SJCRH30 (cell line): ENCODE data around the gene MT1B. TPM values are rescaled to one million over a fixed set of nuclear protein-coding genes. Genes with fewer than 3 reads are reported as not detected.

Source experiments
- DNase-seq, 2 experiments: peaks; one replicate each; pipeline ENCODE4 v3.0.0-alpha.2; 2015 to 2020
- H3K27ac ChIP-seq: fragments of 250-450 bp; sonication (Bioruptor Pico); 2 replicates; pipeline ENCODE4 v1.5.1; 2020; ENCODE audit warnings: mild to moderate bottlenecking, moderate library complexity
- H3K27me3 ChIP-seq: fragments of 250-450 bp; sonication (Bioruptor Pico); 2 replicates; pipeline ENCODE4 v1.5.1; 2020; ENCODE audit warnings: mild to moderate bottlenecking, moderate library complexity
- H3K36me3 ChIP-seq: fragments of 250-450 bp; sonication (Bioruptor Pico); 2 replicates; pipeline ENCODE4 v1.5.1; 2020; ENCODE audit warnings: mild to moderate bottlenecking, moderate library complexity
- H3K4me1 ChIP-seq: fragments of 250-450 bp; sonication (Bioruptor Pico); 2 replicates; pipeline ENCODE4 v1.5.1; 2020; ENCODE audit warnings: mild to moderate bottlenecking, moderate library complexity
- H3K4me3 ChIP-seq: fragments of 250-450 bp; sonication (Bioruptor Pico); 2 replicates; pipeline ENCODE4 v1.5.1; 2020; ENCODE audit warnings: mild to moderate bottlenecking, moderate library complexity
- H3K9me3 ChIP-seq: fragments of 250-450 bp; sonication (Bioruptor Pico); replicated peaks from 2 replicates; pipeline ENCODE4 v1.5.1; 2020; ENCODE audit warnings: mild to moderate bottlenecking, moderate library complexity
- total RNA-seq: library from RNA; depleted of rRNA; stranded (reverse); fragments of >200 nt; shearing (Covaris generic); gene quantifications from 2 replicates; pipeline ENCODE4 v1.2.3, GENCODE V29; 2014

The MT1B gene
- total RNA-seq, 1 experiment from 2014 or later = not detected

DNA sequence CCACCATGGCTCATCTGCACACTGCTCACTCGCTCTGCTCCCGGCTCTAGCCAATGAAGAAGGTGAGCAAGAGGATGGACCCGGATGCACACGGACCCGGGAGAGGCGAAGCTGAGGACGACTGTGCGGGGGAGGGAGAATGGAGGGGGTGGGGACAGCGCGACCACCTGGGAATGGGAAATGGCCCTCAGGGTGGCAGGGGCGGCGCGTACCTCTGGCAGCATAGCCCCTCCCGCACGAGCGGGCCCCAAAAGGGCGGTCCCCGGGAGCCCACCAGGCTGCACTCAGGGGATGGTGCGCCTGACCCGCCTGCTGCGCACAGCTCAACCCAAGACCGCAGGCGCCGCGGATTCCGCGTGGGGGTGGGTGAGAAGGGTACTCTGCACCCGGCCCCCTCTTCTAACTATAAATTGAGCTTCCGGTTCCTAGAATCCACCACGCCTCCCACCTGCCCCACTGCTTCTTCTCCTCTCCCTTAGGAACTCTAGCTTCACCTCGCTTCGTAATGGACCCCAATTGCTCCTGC, 24.1 kb downstream of the MT1B start:
- Histone ChIP-seq H3K36me3 (no peaks in the 10 kb centered on the region), H3K4me1 (no peaks in the 10 kb centered on the region), H3K9me3 (no peaks in the 10 kb centered on the region), H3K4me3 (no peak overlapping the region), H3K27me3 (peaks cover 18% of the 10 kb centered on the region), H3K27ac (no peak overlapping the region)
- no peak for DNase-seq

DNA sequence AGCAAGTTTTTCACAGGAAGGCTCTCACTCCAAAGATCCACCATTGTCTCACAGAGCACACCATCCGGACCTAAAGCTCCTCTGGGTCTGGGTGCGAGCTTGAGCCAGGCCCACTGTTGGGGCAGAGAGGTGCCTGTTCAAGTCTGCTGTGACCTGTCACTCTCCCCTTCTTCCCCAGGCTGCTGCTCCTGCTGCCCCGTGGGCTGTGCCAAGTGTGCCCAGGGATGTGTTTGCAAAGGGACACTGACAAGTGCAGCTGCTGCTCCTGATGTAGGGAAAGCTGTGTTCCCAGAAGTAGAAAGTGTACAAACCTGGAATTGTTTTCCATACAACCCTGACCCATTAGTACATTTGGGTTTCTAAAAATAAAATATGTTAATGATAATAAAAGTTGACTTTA, 25.8 kb downstream of the MT1B start:
- Histone ChIP-seq H3K27me3 (peaks cover 16% of the 10 kb centered on the region), H3K9me3 (no peaks in the 10 kb centered on the region), H3K27ac (no peak overlapping the region), H3K4me3 (no peak overlapping the region), H3K4me1 (no peaks in the 10 kb centered on the region), H3K36me3 (no peaks in the 10 kb centered on the region)
- no peak for DNase-seq

DNA sequence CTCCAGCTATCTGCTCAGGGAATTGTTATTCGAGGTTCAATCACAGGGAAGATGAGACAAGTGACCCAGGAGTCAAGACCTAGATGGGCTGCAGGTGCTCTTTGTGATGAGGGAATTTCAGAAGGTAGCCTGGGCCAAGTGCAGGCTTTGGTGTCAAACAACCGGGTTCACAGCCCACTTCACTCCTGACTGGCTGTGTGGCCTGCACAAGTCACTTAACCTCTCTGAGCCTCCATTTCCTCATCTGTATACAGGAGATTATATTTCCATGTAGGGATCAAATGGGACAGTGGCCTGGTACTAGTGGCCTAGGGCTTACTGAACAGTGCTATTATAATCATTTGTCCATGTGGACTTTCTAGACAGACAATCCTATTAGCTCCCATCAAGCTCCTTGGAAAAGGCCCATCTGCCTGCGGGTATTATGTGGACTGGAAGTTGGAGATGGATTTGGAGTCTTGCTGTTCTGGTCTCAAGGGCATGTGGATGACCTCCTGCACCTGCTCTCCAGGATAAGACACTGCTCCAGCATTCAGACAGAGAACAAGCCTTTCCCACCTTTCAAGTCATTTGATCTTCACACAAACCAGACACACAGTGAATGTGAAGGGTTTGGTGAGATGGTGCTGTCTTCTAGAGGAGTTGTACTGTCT, 27.5 kb downstream of the MT1B start:
- no peak overlapping the region for H3K27ac ChIP-seq

DNA sequence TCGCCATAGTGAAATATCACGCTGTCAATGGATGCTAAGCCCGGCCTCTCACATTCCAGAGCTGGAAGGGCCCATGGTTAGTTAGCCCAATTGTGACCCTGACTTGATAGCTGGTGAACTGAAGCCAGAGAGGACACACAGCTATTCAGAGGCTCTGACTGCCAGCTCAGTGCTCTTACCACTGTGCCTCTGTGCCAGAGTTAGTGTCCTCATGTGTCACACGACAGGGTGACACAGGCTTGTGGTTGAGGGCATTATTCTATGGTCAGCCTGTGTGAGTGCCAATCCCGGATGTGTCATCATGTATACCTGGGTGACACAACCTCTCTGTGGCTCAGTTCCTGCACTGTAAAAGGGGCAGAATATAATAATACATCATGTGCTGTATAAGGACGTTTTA, 28.1 kb downstream of the MT1B start:
- H3K27ac ChIP-seq = no peak overlapping the region
- no peak for DNase-seq
- H3K4me3 ChIP-seq = no peak overlapping the region
- H3K4me1 ChIP-seq = peaks cover 8% of the 10 kb centered on the region
- no peaks in the 10 kb centered on the region for H3K36me3 ChIP-seq
- no peaks in the 10 kb centered on the region for H3K9me3 ChIP-seq
- H3K27me3 ChIP-seq = 0 out of 2 replicates have a peak, but pooled peaks cover 5% of the 10 kb centered on the region

More for the DNA sequence above, 27.5 kb downstream of the MT1B start:
- Histone ChIP-seq H3K9me3 (no peaks in the 10 kb centered on the region), H3K36me3 (no peaks in the 10 kb centered on the region), H3K27me3 (peaks cover 8% of the 10 kb centered on the region; the same call in 1 of the 2 replicates), H3K4me1 (peaks cover 8% of the 10 kb centered on the region), H3K4me3 (no peak overlapping the region)
- no peak for DNase-seq

DNA sequence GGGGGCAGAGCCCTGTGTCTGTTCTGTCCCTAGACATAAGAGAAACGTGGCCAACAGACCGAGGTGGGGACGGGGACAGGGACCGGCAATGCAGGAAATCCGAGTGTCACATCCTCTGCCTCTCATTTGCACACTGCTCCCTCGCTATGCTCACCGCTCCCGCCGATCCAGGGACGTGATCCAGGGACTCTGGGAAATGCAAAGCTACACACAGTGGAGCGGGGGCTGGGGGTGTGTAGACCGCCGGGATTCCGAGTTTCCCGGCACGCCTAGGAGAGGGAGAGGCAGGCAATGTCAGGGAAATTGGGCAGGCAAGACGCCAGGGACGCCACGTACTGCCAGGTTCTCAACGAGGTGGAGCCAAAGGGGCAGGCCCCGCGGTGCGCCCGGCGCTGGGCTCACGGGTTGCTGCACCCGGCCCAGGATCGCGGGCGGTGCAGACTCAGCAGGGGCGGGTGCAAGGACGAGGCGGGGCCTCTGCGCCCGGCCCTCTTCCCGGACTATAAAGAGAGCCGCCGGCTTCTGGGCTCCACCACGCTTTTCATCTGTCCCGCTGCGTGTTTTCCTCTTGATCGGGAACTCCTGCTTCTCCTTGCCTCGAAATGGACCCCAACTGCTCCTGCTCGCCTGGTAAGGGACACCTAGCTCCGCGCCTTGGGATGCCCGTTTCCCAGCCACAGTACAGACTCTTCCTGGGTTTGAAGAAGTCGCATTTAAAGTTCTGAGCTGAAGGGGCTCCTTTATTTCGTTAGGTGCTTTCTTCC, 30.4 kb downstream of the MT1B start, which contains the start of gene MT1X:
Gene MT1X, plus strand, starts transcription at position 532 of the 764 bp plus-strand sequence. Its CDS starts 71 bp downstream, at position 603.
- peaks cover 8% of the 10 kb centered on the region for H3K4me1 ChIP-seq
- H3K27ac ChIP-seq = peak within 1 kb of the TSS; percentile 35
- no peaks in the 10 kb centered on the region for H3K27me3 ChIP-seq
- H3K36me3 ChIP-seq = no peaks in the 10 kb centered on the region
- peak within 1 kb of the TSS; percentile 70 for H3K4me3 ChIP-seq
- peak; percentile 86 to 95 for DNase-seq
- no peaks in the 10 kb centered on the region for H3K9me3 ChIP-seq

DNA sequence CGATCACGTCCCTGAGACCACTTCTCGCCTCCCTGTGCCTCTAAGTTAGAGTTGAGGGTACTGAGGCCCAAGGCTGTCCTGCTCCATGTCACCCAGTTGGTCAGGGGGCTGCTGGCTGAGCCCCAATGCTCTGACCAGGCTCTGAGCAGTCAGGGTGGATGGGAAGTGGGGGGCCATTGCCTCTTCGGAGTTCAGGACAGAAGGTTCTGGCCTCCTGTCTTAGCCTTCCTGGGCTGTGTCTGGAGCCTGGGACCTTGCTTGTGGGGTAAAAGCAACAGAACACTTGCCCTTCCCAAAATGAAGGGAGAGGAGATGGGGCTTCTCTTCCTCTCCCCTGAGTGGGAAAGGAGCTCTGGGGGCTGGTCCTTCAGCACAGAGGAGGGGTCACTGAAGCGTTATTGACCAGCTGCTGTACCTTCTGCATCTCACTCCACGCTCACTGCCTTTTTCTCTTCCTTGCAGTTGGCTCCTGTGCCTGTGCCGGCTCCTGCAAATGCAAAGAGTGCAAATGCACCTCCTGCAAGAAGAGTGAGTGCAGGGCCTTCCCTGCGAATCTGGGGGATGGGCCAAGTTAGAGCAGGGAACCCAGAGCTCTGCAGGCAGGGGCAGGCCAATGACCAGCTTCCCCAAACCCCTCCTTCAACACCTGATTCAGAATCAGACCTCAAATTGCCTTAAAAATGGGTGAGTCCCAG, 31.2 kb downstream of the MT1B start:
- Histone ChIP-seq H3K27me3 (no peaks in the 10 kb centered on the region), H3K9me3 (no peaks in the 10 kb centered on the region), H3K4me1 (peaks cover 8% of the 10 kb centered on the region), H3K36me3 (no peaks in the 10 kb centered on the region), H3K4me3 (peak overlapping the region; percentile 70), H3K27ac (peak overlapping the region; percentile 35)
- DNase-seq = no peak

DNA sequence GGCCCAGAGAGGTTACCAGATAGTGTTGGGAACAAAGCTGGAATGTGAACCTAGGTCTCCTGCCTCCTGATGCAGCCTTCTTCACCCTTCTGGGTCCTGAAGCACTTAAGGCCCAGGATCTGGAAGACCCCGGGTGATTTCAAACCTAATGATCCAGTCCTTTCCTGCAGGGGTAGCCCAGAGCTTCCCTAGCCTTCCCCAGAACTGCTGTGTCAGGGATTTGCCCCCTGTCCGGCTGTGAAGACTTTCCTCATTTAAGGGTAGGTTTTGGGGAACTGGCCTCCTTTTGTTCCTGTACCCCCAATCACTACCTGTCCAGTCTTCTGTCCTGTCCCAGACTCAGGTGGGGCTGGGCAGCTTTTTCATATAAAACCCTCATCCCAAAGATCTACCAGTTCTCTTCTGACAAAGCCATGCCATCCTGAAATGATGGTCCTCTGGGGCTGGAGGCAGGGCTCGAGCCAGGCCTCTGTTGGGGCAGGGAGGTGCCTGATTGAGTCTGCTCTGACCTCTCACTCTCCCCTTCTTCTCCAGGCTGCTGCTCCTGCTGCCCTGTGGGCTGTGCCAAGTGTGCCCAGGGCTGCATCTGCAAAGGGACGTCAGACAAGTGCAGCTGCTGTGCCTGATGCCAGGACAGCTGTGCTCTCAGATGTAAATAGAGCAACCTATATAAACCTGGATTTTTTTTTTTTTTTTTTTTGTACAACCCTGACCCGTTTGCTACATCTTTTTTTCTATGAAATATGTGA, 31.9 kb downstream of the MT1B start:
- Histone ChIP-seq H3K4me1 (peaks cover 13% of the 10 kb centered on the region), H3K27ac (no peak overlapping the region), H3K36me3 (no peaks in the 10 kb centered on the region), H3K9me3 (no peaks in the 10 kb centered on the region), H3K27me3 (no peaks in the 10 kb centered on the region), H3K4me3 (peak overlapping the region; percentile 70; the same call in 1 of the 2 replicates)
- no peak for DNase-seq

DNA sequence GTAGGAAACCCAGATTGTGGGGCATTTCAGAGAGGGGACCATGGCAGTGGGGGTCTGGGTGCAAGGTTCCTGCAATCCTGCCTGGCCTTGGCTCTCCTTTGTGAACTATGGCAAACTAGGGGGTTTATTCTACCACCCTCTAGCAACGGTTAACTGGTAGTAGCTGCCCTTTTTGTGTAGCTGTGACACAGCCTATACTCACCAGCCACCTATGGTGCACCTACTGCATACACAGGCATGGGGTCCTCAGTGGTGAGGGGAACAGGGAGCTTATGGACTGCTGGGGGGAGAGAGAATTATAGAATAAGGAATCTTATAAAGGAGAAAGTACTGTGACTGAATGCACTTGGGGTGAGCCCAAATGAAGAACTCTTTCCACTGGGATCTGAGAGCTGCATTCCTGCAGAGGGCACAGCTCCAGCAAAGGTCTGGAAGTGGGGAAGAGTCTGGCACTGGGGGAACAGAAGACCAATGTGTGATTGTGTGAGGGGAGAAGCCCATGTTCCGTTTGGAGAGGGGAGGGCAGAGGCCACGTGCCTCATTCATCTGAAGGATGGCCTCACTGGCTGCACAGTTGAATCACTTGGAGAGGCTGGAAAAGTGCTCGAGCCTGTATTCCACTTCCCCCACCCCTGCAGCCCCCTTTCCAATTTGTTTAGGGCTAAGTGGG, 32.7 kb downstream of the MT1B start:
- no peak overlapping the region for H3K27ac ChIP-seq
- H3K36me3 ChIP-seq = no peaks in the 10 kb centered on the region
- no peaks in the 10 kb centered on the region for H3K27me3 ChIP-seq
- H3K9me3 ChIP-seq = no peaks in the 10 kb centered on the region
- no peak for DNase-seq
- H3K4me1 ChIP-seq = peaks cover 19% of the 10 kb centered on the region
- no peak overlapping the region for H3K4me3 ChIP-seq

DNA sequence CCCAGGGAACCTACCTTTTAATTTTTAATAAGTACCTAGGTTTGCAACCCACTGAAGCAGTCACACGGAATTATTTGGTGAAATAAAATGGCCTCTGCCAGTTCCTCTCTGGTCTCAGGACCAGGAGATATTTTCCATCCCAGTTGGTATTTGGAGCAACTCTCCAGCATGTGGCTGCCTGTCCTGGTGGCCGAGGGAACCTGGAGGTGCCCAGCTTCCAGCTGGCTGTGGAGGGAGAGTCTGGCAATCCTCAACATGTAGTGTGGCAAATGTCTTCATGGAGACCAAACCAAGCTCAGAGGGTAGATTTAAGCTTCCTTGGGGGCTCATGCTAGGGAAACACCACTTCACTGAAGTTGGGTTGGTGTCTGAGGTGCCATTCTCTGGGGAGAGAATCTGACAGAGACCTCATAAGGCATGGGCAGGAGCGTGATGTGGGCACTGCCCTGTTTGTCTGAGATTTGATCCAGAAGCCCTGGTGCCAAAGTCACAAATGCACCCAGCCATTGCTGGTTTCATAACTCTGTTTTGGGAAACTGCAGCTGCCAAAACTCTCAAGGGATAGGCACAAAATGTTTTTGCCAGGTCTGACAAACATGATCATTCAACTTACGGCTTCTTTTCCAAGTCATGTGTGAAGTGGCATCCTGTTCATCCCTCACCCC, 33.4 kb downstream of the MT1B start:
- no peaks in the 10 kb centered on the region for H3K9me3 ChIP-seq
- no peak for DNase-seq
- no peak overlapping the region for H3K4me3 ChIP-seq
- H3K27me3 ChIP-seq = no peaks in the 10 kb centered on the region
- H3K27ac ChIP-seq = no peak overlapping the region
- H3K4me1 ChIP-seq = peaks cover 24% of the 10 kb centered on the region
- H3K36me3 ChIP-seq = no peaks in the 10 kb centered on the region

DNA sequence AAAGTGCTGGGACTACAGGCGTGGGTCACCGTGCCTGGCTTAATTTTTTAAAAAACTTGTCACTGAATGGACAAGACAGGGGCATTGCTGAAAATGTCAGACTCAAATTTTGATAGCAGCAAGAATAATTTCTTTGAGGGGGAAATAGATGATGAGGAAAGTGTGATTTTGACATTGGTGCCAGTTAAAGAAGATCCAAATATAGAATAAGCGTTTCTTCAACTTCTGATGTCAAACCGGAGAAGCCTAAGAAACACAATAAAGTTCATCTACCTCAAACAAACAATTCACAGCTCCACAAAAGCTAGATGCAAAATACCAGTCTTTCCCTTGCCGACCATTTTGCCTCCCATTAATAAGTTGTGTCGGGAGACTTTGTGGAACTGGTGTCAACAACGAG, 35.1 kb downstream of the MT1B start:
- H3K36me3 ChIP-seq = no peaks in the 10 kb centered on the region
- H3K27me3 ChIP-seq = no peaks in the 10 kb centered on the region
- peaks cover 24% of the 10 kb centered on the region for H3K4me1 ChIP-seq
- no peak for DNase-seq
- H3K9me3 ChIP-seq = no peaks in the 10 kb centered on the region
- no peak overlapping the region for H3K27ac ChIP-seq
- no peak overlapping the region for H3K4me3 ChIP-seq

DNA sequence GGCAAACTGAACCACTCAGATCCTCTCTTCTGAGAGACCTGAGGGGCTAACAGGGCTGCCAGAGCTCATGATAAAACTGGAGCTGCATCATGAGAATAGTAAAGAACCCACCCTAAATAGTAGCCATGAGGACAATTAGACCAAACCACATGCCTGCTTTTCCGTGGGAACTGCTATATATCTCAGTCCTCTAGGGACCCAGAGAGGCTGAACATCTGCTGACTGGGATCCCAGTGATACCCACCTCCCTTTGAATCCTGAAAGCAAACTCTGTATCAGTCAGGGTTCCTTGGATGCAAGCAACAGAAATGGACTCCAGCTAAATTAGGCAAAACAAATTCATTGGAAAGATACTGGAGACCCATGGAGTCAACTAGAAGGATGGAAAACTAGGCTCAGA, 37.1 kb downstream of the MT1B start:
- Histone ChIP-seq H3K9me3 (no peaks in the 10 kb centered on the region), H3K27ac (peak overlapping the region; percentile 18), H3K36me3 (no peaks in the 10 kb centered on the region), H3K4me3 (no peak overlapping the region), H3K4me1 (peaks cover 16% of the 10 kb centered on the region), H3K27me3 (no peaks in the 10 kb centered on the region)
- DNase-seq = peak; percentile 66 to 83

DNA sequence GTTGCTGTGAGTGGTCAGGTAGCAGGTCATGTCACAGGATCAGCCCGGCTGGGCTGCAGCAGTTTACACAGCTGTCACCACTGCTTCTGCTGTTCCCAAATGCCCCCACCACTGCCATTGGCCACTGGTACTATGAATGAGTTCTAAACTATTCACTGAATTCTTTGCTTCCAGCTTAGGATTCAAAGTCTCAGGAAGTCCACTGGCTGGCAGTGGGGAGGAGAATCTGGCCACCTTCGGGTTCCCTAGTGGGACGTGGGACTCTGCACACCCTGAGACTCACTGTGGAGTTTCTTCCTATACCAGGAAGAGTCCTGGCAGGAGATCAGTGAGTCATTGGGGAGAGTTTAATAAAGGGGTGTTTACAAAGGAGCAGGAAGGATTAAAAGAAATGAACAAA, 37.5 kb downstream of the MT1B start:
- DNase-seq = peak; percentile 82 to 89

DNA sequence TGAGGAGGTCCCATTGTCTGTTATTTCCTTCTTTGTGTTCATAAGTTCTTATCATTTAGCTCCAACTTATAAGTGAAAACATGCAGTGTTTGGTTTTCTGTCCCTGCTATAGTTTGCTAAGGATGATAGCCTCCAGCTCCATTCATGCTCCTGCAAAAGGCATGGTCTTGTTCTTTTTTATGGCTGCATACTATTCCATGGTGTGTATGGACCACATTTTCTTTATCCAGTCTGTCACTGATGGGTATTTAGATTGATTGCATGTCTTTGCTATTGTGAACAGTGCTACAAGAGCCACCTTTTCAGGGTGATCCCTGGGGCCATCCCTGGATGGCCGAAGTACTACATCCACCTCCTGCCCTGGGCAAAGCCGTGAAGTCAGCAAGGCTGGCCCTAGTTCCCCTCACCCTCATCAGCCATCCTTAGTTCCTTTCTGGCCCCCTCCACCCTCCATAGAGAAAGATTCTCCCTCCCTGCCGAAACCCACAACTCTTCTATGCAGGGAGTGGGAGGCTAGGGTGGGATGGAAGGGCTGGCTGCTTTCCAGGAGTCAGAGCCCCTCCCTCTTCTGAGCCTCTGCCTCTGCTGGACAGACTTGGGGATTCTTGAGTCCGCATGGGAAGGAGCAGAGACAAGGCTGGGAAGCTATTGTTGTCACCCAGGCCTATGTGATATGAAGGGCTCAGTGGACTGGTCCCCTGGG, 38.9 kb downstream of the MT1B start:
- no peaks in the 10 kb centered on the region for H3K9me3 ChIP-seq
- H3K36me3 ChIP-seq = no peaks in the 10 kb centered on the region
- no peak overlapping the region for H3K4me3 ChIP-seq
- H3K4me1 ChIP-seq = peaks cover 16% of the 10 kb centered on the region
- DNase-seq = no peak
- H3K27ac ChIP-seq = no peak overlapping the region
- H3K27me3 ChIP-seq = no peaks in the 10 kb centered on the region

More for the DNA sequence above, 37.5 kb downstream of the MT1B start:
- no peaks in the 10 kb centered on the region for H3K9me3 ChIP-seq
- no peaks in the 10 kb centered on the region for H3K27me3 ChIP-seq
- H3K36me3 ChIP-seq = no peaks in the 10 kb centered on the region
- H3K4me3 ChIP-seq = no peak overlapping the region
- H3K27ac ChIP-seq = peak overlapping the region; percentile 18
- peaks cover 16% of the 10 kb centered on the region for H3K4me1 ChIP-seq
